SK-N-SH treated with all-trans-retinoic acid at 6 μM for 48 hours (cell line): ENCODE results near the gene HIRA.

Experiments
- ATAC-seq: fragments of 200-7000 bp; cut with Tn5 transposase; 3 replicates; pipeline ENCODE4 v1.9.1; 2020; ENCODE audit warnings: mild to moderate bottlenecking, moderate library complexity
- ARNTL ChIP-seq: fragments of 450-650 bp; formaldehyde crosslinking; IDR thresholded peaks from 2 replicates; pipeline ENCODE4 v1.5.0; 2020; ENCODE audit warnings: low read depth, mild to moderate bottlenecking, moderate library complexity, borderline replicate concordance
- BACH2 ChIP-seq: fragments of 250-450 bp; sonication (Bioruptor Pico); IDR thresholded peaks from 2 replicates; pipeline ENCODE4 v1.9.0; 2021; ENCODE audit warnings: mild to moderate bottlenecking, borderline replicate concordance
- CREB5 ChIP-seq: fragments of 250-450 bp; sonication (Bioruptor Pico); IDR thresholded peaks from 2 replicates; pipeline ENCODE4 v1.5.1; 2020; ENCODE audit warnings: low read depth, mild to moderate bottlenecking, moderate library complexity
- CSDC2 ChIP-seq: fragments of 250-450 bp; sonication (Bioruptor Pico); IDR thresholded peaks from 2 replicates; pipeline ENCODE4 v1.5.0; 2020; ENCODE audit warnings: mild to moderate bottlenecking, moderate library complexity
- CSRNP3 ChIP-seq: fragments of 250-450 bp; sonication (Bioruptor Pico); IDR thresholded peaks from 2 replicates; pipeline ENCODE4 v1.5.1; 2021; ENCODE audit warnings: mild to moderate bottlenecking, moderate library complexity
- ESRRG ChIP-seq: fragments of 250-450 bp; sonication (Bioruptor Pico); IDR thresholded peaks from 2 replicates; pipeline ENCODE4 v1.6.1; 2021; ENCODE audit warnings: mild to moderate bottlenecking
- GLIS3 ChIP-seq: fragments of 250-450 bp; sonication (Bioruptor Pico); IDR thresholded peaks from 2 replicates; pipeline ENCODE4 v1.5.0; 2020; ENCODE audit warnings: mild to moderate bottlenecking, moderate library complexity
- ISL1 ChIP-seq: fragments of 250-450 bp; sonication (Bioruptor Pico); IDR thresholded peaks from 2 replicates; pipeline ENCODE4 v2.1.2; 2022; ENCODE audit warnings: mild to moderate bottlenecking, moderate library complexity
- OSR1 ChIP-seq: fragments of 250-450 bp; sonication (Bioruptor Pico); IDR thresholded peaks from 2 replicates; pipeline ENCODE4 v1.8.0; 2022; ENCODE audit warnings: moderate library complexity, mild to moderate bottlenecking, inconsistent platforms
- PATZ1 ChIP-seq: fragments of 250-450 bp; sonication (Bioruptor Pico); IDR thresholded peaks from 2 replicates; pipeline ENCODE4 v1.8.0; 2020; ENCODE audit warnings: mild to moderate bottlenecking, moderate library complexity, borderline replicate concordance
- PPARA ChIP-seq: fragments of 250-450 bp; sonication (Bioruptor Pico); IDR thresholded peaks from 2 replicates; pipeline ENCODE4 v1.5.0; 2020; ENCODE audit warnings: mild to moderate bottlenecking, borderline replicate concordance
- RARB ChIP-seq: fragments of 250-450 bp; sonication (Bioruptor Pico); IDR thresholded peaks from 2 replicates; pipeline ENCODE4 v1.8.0; 2021; ENCODE audit warnings: mild to moderate bottlenecking, moderate library complexity
- SNAI2 ChIP-seq: fragments of 250-450 bp; sonication (Bioruptor Pico); IDR thresholded peaks from 2 replicates; pipeline ENCODE4 v1.5.0; 2020; ENCODE audit warnings: mild to moderate bottlenecking, moderate library complexity
- TCF4 ChIP-seq: fragments of 250-450 bp; sonication (Bioruptor Pico); IDR thresholded peaks from 2 replicates; pipeline ENCODE4 v1.8.0; 2021; ENCODE audit warnings: mild to moderate bottlenecking, moderate library complexity, borderline replicate concordance
- ZC3H10 ChIP-seq: fragments of 250-450 bp; sonication (Bioruptor Pico); IDR thresholded peaks from 2 replicates; pipeline ENCODE4 v1.5.1; 2021; ENCODE audit warnings: mild to moderate bottlenecking, moderate library complexity
- ZFP3 ChIP-seq: fragments of 250-450 bp; sonication (Bioruptor Pico); IDR thresholded peaks from 2 replicates; pipeline ENCODE4 v1.5.0; 2020; ENCODE audit warnings: mild to moderate bottlenecking, moderate library complexity
- ZFP30 ChIP-seq: fragments of 450-650 bp; formaldehyde crosslinking; IDR thresholded peaks from 2 replicates; pipeline ENCODE4 v1.5.0; 2022; ENCODE audit warnings: mild to moderate bottlenecking, moderate library complexity
- ZNF565 ChIP-seq: fragments of 450-650 bp; formaldehyde crosslinking; conservative IDR thresholded peaks from 2 replicates; pipeline ENCODE4 v1.5.0; 2020; ENCODE audit warnings: low read depth, mild to moderate bottlenecking, moderate library complexity
- ZNF70 ChIP-seq: fragments of 450-650 bp; formaldehyde crosslinking; IDR thresholded peaks from 2 replicates; pipeline ENCODE4 v1.5.0; 2020; ENCODE audit warnings: mild to moderate bottlenecking, moderate library complexity
- ZNF8 ChIP-seq: fragments of 450-650 bp; formaldehyde crosslinking; IDR thresholded peaks from 2 replicates; pipeline ENCODE4 v1.5.0; 2020; ENCODE audit warnings: mild to moderate bottlenecking, moderate library complexity
- TF ChIP-seq, protein P1 (sequence below): fragments of 250-450 bp; sonication (Bioruptor Pico); IDR thresholded peaks from 2 replicates; pipeline ENCODE4 v1.5.0; 2020; ENCODE audit warnings: mild to moderate bottlenecking, moderate library complexity

The HIRA gene

GRCh38 chr22:19450363-19451175 is 19.0 kb upstream of the HIRA start:
- no peak for ATAC-seq
- TF ChIP-seq CSDC2 (CRISPR knock-in tag), result no peak

DNA sequence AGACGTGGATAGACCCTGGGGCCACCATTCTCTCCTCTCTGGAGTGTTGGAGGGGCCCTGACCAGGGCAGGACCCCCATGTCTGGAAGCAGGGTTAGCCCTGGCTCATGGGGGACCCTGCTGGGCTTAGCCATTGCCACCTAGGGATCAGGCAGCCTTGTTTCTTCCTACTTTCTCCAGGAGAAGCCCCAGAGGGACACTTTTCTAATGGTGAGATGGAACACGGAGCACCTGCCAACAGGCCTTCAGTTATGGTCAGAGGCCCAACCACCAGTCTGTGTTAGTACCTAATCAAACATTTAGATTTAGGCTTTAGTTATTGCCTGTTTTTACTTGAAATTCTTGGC is 17.9 kb upstream of the HIRA start:
- no peak for ATAC-seq
- TF ChIP-seq OSR1 (no peak), SNAI2 (no peak), CREB5 (CRISPR knock-in tag) (no peak), ZNF70 (CRISPR knock-in tag) (no peak), ZC3H10 (CRISPR knock-in tag) (no peak), ZNF8 (CRISPR knock-in tag) (no peak), ZFP30 (CRISPR knock-in tag) (no peak), PPARA (no peak), BACH2 (CRISPR knock-in tag) (no peak), CSRNP3 (CRISPR knock-in tag) (no peak), ARNTL (no peak), PATZ1 (CRISPR knock-in tag) (no peak), ZNF565 (CRISPR knock-in tag) (no peak), ZFP3 (CRISPR knock-in tag) (no peak), ESRRG (no peak)
- TF ChIP-seq, protein P1, sequence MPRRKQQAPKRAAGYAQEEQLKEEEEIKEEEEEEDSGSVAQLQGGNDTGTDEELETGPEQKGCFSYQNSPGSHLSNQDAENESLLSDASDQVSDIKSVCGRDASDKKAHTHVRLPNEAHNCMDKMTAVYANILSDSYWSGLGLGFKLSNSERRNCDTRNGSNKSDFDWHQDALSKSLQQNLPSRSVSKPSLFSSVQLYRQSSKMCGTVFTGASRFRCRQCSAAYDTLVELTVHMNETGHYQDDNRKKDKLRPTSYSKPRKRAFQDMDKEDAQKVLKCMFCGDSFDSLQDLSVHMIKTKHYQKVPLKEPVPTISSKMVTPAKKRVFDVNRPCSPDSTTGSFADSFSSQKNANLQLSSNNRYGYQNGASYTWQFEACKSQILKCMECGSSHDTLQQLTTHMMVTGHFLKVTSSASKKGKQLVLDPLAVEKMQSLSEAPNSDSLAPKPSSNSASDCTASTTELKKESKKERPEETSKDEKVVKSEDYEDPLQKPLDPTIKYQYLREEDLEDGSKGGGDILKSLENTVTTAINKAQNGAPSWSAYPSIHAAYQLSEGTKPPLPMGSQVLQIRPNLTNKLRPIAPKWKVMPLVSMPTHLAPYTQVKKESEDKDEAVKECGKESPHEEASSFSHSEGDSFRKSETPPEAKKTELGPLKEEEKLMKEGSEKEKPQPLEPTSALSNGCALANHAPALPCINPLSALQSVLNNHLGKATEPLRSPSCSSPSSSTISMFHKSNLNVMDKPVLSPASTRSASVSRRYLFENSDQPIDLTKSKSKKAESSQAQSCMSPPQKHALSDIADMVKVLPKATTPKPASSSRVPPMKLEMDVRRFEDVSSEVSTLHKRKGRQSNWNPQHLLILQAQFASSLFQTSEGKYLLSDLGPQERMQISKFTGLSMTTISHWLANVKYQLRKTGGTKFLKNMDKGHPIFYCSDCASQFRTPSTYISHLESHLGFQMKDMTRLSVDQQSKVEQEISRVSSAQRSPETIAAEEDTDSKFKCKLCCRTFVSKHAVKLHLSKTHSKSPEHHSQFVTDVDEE (CRISPR knock-in tag), result no peak

DNA sequence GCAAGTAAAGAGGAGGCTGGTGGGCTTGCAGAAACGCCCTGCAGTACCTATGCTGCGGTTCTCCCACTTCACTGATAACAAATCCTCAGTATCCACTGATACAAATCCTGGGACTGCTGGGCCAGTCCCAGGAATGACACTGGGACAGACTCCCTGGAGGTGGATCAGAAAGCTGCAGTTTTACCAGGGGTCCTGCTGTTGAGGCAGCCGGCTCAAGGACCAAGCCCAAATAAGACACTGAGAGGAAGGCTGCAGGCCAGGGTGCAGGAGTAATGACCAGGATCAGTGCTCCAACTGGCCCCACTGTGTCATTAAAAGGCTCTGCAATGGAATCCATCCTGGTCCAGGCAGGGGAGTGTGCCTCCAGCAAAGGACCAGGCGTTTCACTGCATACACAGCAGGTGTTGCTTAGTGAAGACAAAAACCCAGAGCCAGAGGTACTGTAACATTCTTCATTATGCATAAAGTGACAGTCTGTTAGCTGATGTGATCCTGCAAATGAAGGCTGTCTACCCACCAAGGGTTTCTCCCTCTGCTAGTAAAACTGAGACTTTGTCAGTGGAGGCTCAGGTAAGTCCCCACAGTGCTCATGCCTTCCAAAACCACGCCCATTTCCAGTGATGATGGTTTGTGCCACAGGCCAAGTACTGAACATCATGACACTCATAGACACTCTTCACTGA is 17.3 kb upstream of the HIRA start:
- TF ChIP-seq ZFP3 (CRISPR knock-in tag), result no peak
- no peak for TF ChIP-seq BACH2 (CRISPR knock-in tag)
- TF ChIP-seq ARNTL, result no peak
- TF ChIP-seq ZFP30 (CRISPR knock-in tag), result no peak
- TF ChIP-seq OSR1, result no peak
- no peak for TF ChIP-seq CREB5 (CRISPR knock-in tag)
- no peak for TF ChIP-seq ISL1
- TF ChIP-seq, all 23 proteins: peak for 0
- ATAC-seq, result no peak

GRCh38 chr22:19448076-19448607 is 16.6 kb upstream of the HIRA start:
- TF ChIP-seq OSR1 (no peak), SNAI2 (no peak), RARB (CRISPR knock-in tag) (no peak), TCF4 (CRISPR knock-in tag) (no peak), GLIS3 (CRISPR knock-in tag) (no peak), CSRNP3 (CRISPR knock-in tag) (no peak)
- ATAC-seq, result peak; percentile 79
